Superior temporal gyrus (tissue), 1 donor: ENCODE data around the gene SPOCK3.
A peak's percentile ranks its signal among the peaks of the same experiment; 100 is the strongest.
"Not testable (repeated sequence)": the region's sequence is repeated elsewhere in the genome, so short reads cannot be mapped to it uniquely, and the experiment has no call there.

Experiments
- DNase-seq: peaks from one replicate; pipeline ENCODE4 v3.0.0-alpha.2; 2016; ENCODE audit errors: extremely low spot score

Gene SPOCK3

GRCh38 chr4:167234316-167234881 is at the start of gene SPOCK3:
Gene SPOCK3 (minus strand): TSS chr4:167234494.
- peak; percentile 80 for DNase-seq

- DNase-seq: no peak
Observed at GRCh38 chr4:167282171-167282864, 48.0 kb upstream of the SPOCK3 start.

GRCh38 chr4:167281545-167281944 is 47.3 kb upstream of the SPOCK3 start:
- DNase-seq: not testable (repeated sequence)

- DNase-seq: no peak
Observed at GRCh38 chr4:167274351-167274750, 40.1 kb upstream of the SPOCK3 start.

GRCh38 chr4:167265231-167265630 is 30.9 kb upstream of the SPOCK3 start:
- DNase-seq: no peak

- DNase-seq: no peak
Observed at GRCh38 chr4:167248271-167248670, 14.0 kb upstream of the SPOCK3 start.

GRCh38 chr4:167239627-167240026 is 5.3 kb upstream of the SPOCK3 start:
- no peak for DNase-seq

GRCh38 chr4:167238226-167238625 is 3.9 kb upstream of the SPOCK3 start:
- DNase-seq: no peak

- peak; percentile 69 for DNase-seq
Observed at GRCh38 chr4:167233685-167234315, 494 bp downstream of the SPOCK3 start.

GRCh38 chr4:167232805-167233684 is 1.2 kb downstream of the SPOCK3 start:
- DNase-seq: peak; percentile 78

GRCh38 chr4:167230744-167231143 is 3.5 kb downstream of the SPOCK3 start:
- peak; percentile 64 for DNase-seq

- no peak for DNase-seq
Observed at GRCh38 chr4:167222099-167222498, 12.2 kb downstream of the SPOCK3 start.

- no peak for DNase-seq
Observed at GRCh38 chr4:167221084-167221483, 13.2 kb downstream of the SPOCK3 start.

GRCh38 chr4:167218022-167218608 is 16.2 kb downstream of the SPOCK3 start:
- DNase-seq: peak; percentile 53

- no peak for DNase-seq
Observed at GRCh38 chr4:167216783-167217182, 17.5 kb downstream of the SPOCK3 start.

GRCh38 chr4:167210166-167210565 is 24.1 kb downstream of the SPOCK3 start:
- no peak for DNase-seq

- no peak for DNase-seq
Observed at GRCh38 chr4:167196344-167197012, 37.8 kb downstream of the SPOCK3 start.

GRCh38 chr4:167190379-167190778 is 43.9 kb downstream of the SPOCK3 start:
- no peak for DNase-seq

GRCh38 chr4:167185465-167185864 is 48.8 kb downstream of the SPOCK3 start:
- DNase-seq: no peak

- DNase-seq: peak; percentile 54
Observed at GRCh38 chr4:167183036-167183435, 51.3 kb downstream of the SPOCK3 start.

GRCh38 chr4:167177925-167178324 is 56.4 kb downstream of the SPOCK3 start:
- no peak for DNase-seq
